GM23338 (cell line): ENCODE data around the gene CTNND2.

ENCODE experiments used
- CREB1 ChIP-seq: fragments of 250-450 bp; sonication (Bioruptor Pico); IDR thresholded peaks from 2 replicates; pipeline ENCODE4 v1.5.0; 2020; ENCODE audit warnings: low read depth, mild to moderate bottlenecking, moderate library complexity
- EZH2 ChIP-seq: fragments of 200-600 bp; sonication (generic); IDR thresholded peaks from one replicate; pipeline ENCODE4 v1.8.0; 2017; ENCODE audit warnings: antibody characterized with exemption, mild to moderate bottlenecking, low read depth; ENCODE audit not compliant: unreplicated experiment
- EZH2phosphoT487 ChIP-seq: fragments of 200-600 bp; sonication (generic); IDR thresholded peaks from one replicate; pipeline ENCODE4 v1.8.1; 2018; ENCODE audit warnings: antibody characterized with exemption; ENCODE audit not compliant: unreplicated experiment
- JUNB ChIP-seq: IDR thresholded peaks from one replicate; pipeline ENCODE4 v1.6.1; 2016; ENCODE audit warnings: antibody characterized with exemption; ENCODE audit not compliant: unreplicated experiment
- POLR2AphosphoS5 ChIP-seq: IDR thresholded peaks from 2 replicates; pipeline ENCODE4 v1.6.1; 2016; ENCODE audit warnings: antibody characterized with exemption, low read depth
- STAT1 ChIP-seq: IDR thresholded peaks from one replicate; pipeline ENCODE4 v1.6.1; 2016; ENCODE audit warnings: antibody characterized with exemption; ENCODE audit not compliant: unreplicated experiment
- ZNF114 ChIP-seq: fragments of 250-450 bp; sonication (Bioruptor Pico); IDR thresholded peaks from 2 replicates; pipeline ENCODE4 v1.5.0; 2020; ENCODE audit warnings: mild to moderate bottlenecking, moderate library complexity
- ZNF331 ChIP-seq: fragments of 250-450 bp; sonication (Bioruptor Pico); IDR thresholded peaks from 2 replicates; pipeline ENCODE4 v1.5.0; 2020; ENCODE audit warnings: low read depth, mild to moderate bottlenecking, moderate library complexity
- TF ChIP-seq, protein P1 (sequence below), 2 experiments: fragments of 200-600 bp in 1 of 2; sonication (generic) in 1 of 2; conservative IDR thresholded peaks; 2 replicates each; pipeline versions ENCODE4 v1.5.1 to v1.6.1; 2016 to 2017; ENCODE audit warnings: antibody characterized with exemption in 2 of 2, low read depth in 2 of 2, mild to moderate bottlenecking in 2 of 2, moderate library complexity in 1 of 2
- TF ChIP-seq, protein P2 (sequence below): IDR thresholded peaks from one replicate; pipeline ENCODE4 v1.6.1; 2018; ENCODE audit warnings: antibody characterized with exemption; ENCODE audit not compliant: unreplicated experiment

DNA sequence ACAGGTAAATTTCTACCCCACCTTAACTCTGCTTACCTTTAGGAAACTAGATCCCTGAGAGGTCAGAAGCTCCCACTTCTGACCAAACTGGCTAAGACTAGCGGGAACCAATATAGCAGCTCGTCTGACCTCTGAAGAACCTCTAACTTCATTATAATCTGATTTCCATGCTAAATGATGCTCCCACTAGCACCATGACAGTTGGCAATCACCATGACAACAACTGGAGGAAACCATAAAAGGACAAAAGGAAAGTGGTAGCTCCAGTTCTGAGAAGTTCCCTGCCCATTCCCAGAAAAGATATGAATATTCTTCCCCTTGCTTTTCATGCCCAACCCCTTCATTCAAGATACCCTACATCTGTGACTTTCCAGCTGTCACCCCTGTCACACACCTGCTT lies 483.3 kb downstream of the CTNND2 start:
- TF ChIP-seq POLR2AphosphoS5: no peak
- TF ChIP-seq EZH2phosphoT487: no peak
- TF ChIP-seq, protein P1, sequence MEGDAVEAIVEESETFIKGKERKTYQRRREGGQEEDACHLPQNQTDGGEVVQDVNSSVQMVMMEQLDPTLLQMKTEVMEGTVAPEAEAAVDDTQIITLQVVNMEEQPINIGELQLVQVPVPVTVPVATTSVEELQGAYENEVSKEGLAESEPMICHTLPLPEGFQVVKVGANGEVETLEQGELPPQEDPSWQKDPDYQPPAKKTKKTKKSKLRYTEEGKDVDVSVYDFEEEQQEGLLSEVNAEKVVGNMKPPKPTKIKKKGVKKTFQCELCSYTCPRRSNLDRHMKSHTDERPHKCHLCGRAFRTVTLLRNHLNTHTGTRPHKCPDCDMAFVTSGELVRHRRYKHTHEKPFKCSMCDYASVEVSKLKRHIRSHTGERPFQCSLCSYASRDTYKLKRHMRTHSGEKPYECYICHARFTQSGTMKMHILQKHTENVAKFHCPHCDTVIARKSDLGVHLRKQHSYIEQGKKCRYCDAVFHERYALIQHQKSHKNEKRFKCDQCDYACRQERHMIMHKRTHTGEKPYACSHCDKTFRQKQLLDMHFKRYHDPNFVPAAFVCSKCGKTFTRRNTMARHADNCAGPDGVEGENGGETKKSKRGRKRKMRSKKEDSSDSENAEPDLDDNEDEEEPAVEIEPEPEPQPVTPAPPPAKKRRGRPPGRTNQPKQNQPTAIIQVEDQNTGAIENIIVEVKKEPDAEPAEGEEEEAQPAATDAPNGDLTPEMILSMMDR (conservative IDR thresholded peaks at IDR 0.05; ENCODE audit: low read depth in 2 of 2): no peak
- TF ChIP-seq EZH2: no peak
- TF ChIP-seq CREB1 (CRISPR knock-in tag): no peak
- TF ChIP-seq, protein P2, sequence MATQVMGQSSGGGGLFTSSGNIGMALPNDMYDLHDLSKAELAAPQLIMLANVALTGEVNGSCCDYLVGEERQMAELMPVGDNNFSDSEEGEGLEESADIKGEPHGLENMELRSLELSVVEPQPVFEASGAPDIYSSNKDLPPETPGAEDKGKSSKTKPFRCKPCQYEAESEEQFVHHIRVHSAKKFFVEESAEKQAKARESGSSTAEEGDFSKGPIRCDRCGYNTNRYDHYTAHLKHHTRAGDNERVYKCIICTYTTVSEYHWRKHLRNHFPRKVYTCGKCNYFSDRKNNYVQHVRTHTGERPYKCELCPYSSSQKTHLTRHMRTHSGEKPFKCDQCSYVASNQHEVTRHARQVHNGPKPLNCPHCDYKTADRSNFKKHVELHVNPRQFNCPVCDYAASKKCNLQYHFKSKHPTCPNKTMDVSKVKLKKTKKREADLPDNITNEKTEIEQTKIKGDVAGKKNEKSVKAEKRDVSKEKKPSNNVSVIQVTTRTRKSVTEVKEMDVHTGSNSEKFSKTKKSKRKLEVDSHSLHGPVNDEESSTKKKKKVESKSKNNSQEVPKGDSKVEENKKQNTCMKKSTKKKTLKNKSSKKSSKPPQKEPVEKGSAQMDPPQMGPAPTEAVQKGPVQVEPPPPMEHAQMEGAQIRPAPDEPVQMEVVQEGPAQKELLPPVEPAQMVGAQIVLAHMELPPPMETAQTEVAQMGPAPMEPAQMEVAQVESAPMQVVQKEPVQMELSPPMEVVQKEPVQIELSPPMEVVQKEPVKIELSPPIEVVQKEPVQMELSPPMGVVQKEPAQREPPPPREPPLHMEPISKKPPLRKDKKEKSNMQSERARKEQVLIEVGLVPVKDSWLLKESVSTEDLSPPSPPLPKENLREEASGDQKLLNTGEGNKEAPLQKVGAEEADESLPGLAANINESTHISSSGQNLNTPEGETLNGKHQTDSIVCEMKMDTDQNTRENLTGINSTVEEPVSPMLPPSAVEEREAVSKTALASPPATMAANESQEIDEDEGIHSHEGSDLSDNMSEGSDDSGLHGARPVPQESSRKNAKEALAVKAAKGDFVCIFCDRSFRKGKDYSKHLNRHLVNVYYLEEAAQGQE: no peak
- TF ChIP-seq JUNB: no peak
- TF ChIP-seq ZNF114 (CRISPR knock-in tag): no peak
- TF ChIP-seq STAT1: no peak
- TF ChIP-seq ZNF331: no peak
